A549 (cell line): ENCODE data around the gene MRPS14. TPM values are rescaled to one million over a fixed set of nuclear protein-coding genes. Genes with fewer than 3 reads are reported as not detected.
A peak's percentile ranks its signal among the peaks of the same experiment; 100 is the strongest.

Experiments used
- ATAC-seq, 2 experiments: fragments of 200-7000 bp in 1 of 2; fragments of >200 bp in 1 of 2; cut with Nextera tagmentation in 1 of 2; cut with Tn5 transposase in 1 of 2; 3 replicates each; pipeline versions ENCODE4 v1.8.0 to v1.9.1; 2018 to 2020; ENCODE audit warnings: mild to moderate bottlenecking in 1 of 2, moderate library complexity in 1 of 2
- CTCF ChIA-PET: fragments of 300-600 bp; sonication (Branson Sonifier 250); formaldehyde crosslinking; extraction: SDS; loops from one replicate; lab custom pipeline; 2021; ENCODE audit warnings: antibody characterized with exemption, inconsistent platforms; lab: Yijun Ruan, JAX
- POLR2A ChIA-PET: fragments of 350-600 bp; formaldehyde crosslinking; extraction: SDS; loops from one replicate; lab custom pipeline; 2021; ENCODE audit warnings: antibody characterized with exemption, inconsistent platforms; lab: Yijun Ruan, JAX
- DNase-seq, 2 experiments: peaks; one replicate each; pipeline versions ENCODE4 v3.0.0 to v3.0.0-alpha.2; 2011 to 2016; ENCODE audit warnings: low read depth in 1 of 2, low spot score in 1 of 2
- FAIRE-seq: peaks from 2 replicates; lab custom pipeline; 2011; peaks lifted over from hg19 to GRCh38; lab: Jason Lieb, UNC
- H3K27ac ChIP-seq, 2 experiments: fragments of >200 bp; sonication (Bioruptor Twin); formaldehyde crosslinking; 3 replicates each; pipeline ENCODE4 v1.5.1; 2016 to 2017
- H3K4me1 ChIP-seq: fragments of >200 bp; sonication (Bioruptor Twin); formaldehyde crosslinking; 3 replicates; pipeline ENCODE4 v1.6.1; 2016
- H3K4me2 ChIP-seq: fragments of >200 bp; sonication (Bioruptor Twin); formaldehyde crosslinking; 3 replicates; pipeline ENCODE4 v1.6.1; 2016
- H3K4me3 ChIP-seq: fragments of >200 bp; sonication (Bioruptor Twin); formaldehyde crosslinking; 3 replicates; pipeline ENCODE4 v1.5.1; 2016
- H3K9me3 ChIP-seq: fragments of >200 bp; sonication (Bioruptor Twin); formaldehyde crosslinking; 3 replicates; pipeline ENCODE4 v1.6.1; 2016
- BCL3 ChIP-seq: fragments of >200 bp; sonication (Bioruptor Twin); formaldehyde crosslinking; IDR thresholded peaks from 3 replicates; pipeline ENCODE4 v1.6.1; 2016
- CHD2 ChIP-seq: fragments of 150-350 bp; IDR thresholded peaks from 2 replicates; pipeline ENCODE4 v1.6.1; 2014; ENCODE audit warnings: low read length; ENCODE audit not compliant: partially characterized antibody
- E2F6 ChIP-seq: IDR thresholded peaks from 2 replicates; pipeline ENCODE4 v1.6.1; 2012; ENCODE audit warnings: low read depth, borderline replicate concordance
- EHMT2 ChIP-seq: fragments of 200-600 bp; sonication (generic); IDR thresholded peaks from 2 replicates; pipeline ENCODE4 v1.6.1; 2016; ENCODE audit warnings: antibody characterized with exemption, low read depth, mild to moderate bottlenecking, moderate library complexity
- FOSB ChIP-seq: fragments of 250-450 bp; sonication (Bioruptor Pico); IDR thresholded peaks from 2 replicates; pipeline ENCODE4 v1.5.0; 2020; ENCODE audit warnings: mild to moderate bottlenecking, moderate library complexity
- GATA3 ChIP-seq: IDR thresholded peaks from 2 replicates; pipeline ENCODE4 v1.6.1; 2012; ENCODE audit warnings: borderline replicate concordance
- HDAC2 ChIP-seq: fragments of 200-600 bp; sonication (generic); IDR thresholded peaks from 2 replicates; pipeline ENCODE4 v1.6.1; 2016
- HEYL ChIP-seq: fragments of 250-450 bp; sonication (Bioruptor Pico); IDR thresholded peaks from 2 replicates; pipeline ENCODE4 v1.8.0; 2021; ENCODE audit warnings: mild to moderate bottlenecking, moderate library complexity
- HMGXB4 ChIP-seq: fragments of 250-450 bp; sonication (Bioruptor Pico); IDR thresholded peaks from 2 replicates; pipeline ENCODE4 v1.5.0; 2021; ENCODE audit warnings: mild to moderate bottlenecking, moderate library complexity, borderline replicate concordance
- HOXB13 ChIP-seq: fragments of 250-450 bp; sonication (Bioruptor Pico); IDR thresholded peaks from 2 replicates; pipeline ENCODE4 v1.5.0; 2020; ENCODE audit warnings: low read depth, mild to moderate bottlenecking, moderate library complexity
- HOXB5 ChIP-seq: fragments of 250-450 bp; sonication (Bioruptor Pico); IDR thresholded peaks from 2 replicates; pipeline ENCODE4 v1.5.0; 2020; ENCODE audit warnings: mild to moderate bottlenecking, moderate library complexity
- JUN ChIP-seq, 2 experiments: fragments of >200 bp; sonication (Bioruptor Twin); formaldehyde crosslinking; IDR thresholded peaks; 2 replicates in 1 of 2; 3 replicates in 1 of 2; pipeline ENCODE4 v1.6.1; 2016 to 2017
- KDM5A ChIP-seq: fragments of 200-600 bp; sonication (generic); IDR thresholded peaks from 2 replicates; pipeline ENCODE4 v1.6.1; 2016; ENCODE audit warnings: antibody characterized with exemption, mild to moderate bottlenecking
- MAX ChIP-seq: IDR thresholded peaks from 2 replicates; pipeline ENCODE4 v1.6.1; 2012
- MYC ChIP-seq: IDR thresholded peaks from 2 replicates; pipeline ENCODE4 v1.6.1; 2012; ENCODE audit warnings: mild to moderate bottlenecking, inconsistent platforms, low read length, improper control_type of control experiment, borderline replicate concordance
- PBX3 ChIP-seq: IDR thresholded peaks from 2 replicates; pipeline ENCODE4 v1.6.1; 2012
- PHF8 ChIP-seq: fragments of 200-600 bp; sonication (generic); IDR thresholded peaks from 2 replicates; pipeline ENCODE4 v1.6.1; 2016; ENCODE audit warnings: low read depth, mild to moderate bottlenecking, antibody characterized with exemption, moderate library complexity, borderline replicate concordance
- POLR2A ChIP-seq: IDR thresholded peaks from 2 replicates; pipeline ENCODE4 v1.6.1; 2012; ENCODE audit warnings: mild to moderate bottlenecking, low read length
- POLR2AphosphoS2 ChIP-seq: conservative IDR thresholded peaks from 2 replicates; pipeline ENCODE4 v1.6.1; 2012; ENCODE audit warnings: low read length, improper control_type of control experiment, inconsistent platforms
- REST ChIP-seq: fragments of 200-600 bp; sonication (generic); IDR thresholded peaks from 2 replicates; pipeline ENCODE4 v1.6.1; 2016; ENCODE audit warnings: antibody characterized with exemption, mild to moderate bottlenecking, moderate library complexity
- RFX5 ChIP-seq: fragments of 450-650 bp; IDR thresholded peaks from 2 replicates; pipeline ENCODE4 v1.7.1; 2014; ENCODE audit warnings: antibody characterized with exemption, mild to moderate bottlenecking, moderate library complexity
- SMC3 ChIP-seq: fragments of >200 bp; sonication (Bioruptor Twin); formaldehyde crosslinking; IDR thresholded peaks from 3 replicates; pipeline ENCODE4 v1.6.1; 2018; ENCODE audit warnings: inconsistent platforms
- SREBF2 ChIP-seq: fragments of 450-650 bp; IDR thresholded peaks from 2 replicates; pipeline ENCODE4 v1.6.1; 2014; ENCODE audit warnings: mild to moderate bottlenecking, moderate library complexity
- ZC3H11A ChIP-seq: fragments of 450-650 bp; IDR thresholded peaks from 2 replicates; pipeline ENCODE4 v1.6.1; 2014; ENCODE audit warnings: antibody characterized with exemption, mild to moderate bottlenecking
- ZNF302 ChIP-seq: fragments of 250-450 bp; sonication (Bioruptor Pico); IDR thresholded peaks from 2 replicates; pipeline ENCODE4 v1.9.0; 2021; ENCODE audit warnings: inconsistent platforms, mild to moderate bottlenecking, moderate library complexity
- WGBS: methylation state at CpG from one replicate; pipeline ENCODE4 v1.1.6; 2017; ENCODE audit errors: missing lambda C conversion rate; 5-methylcytosine and 5-hydroxymethylcytosine counted together
- polyA minus RNA-seq: library from RNA; depleted of rRNA, polyadenylated mRNA; stranded (reverse); fragments of >200 nt; gene quantifications from 2 replicates; pipeline ENCODE4 v1.2.3, GENCODE V29; 2011; rRNA and poly(A)+ RNA removed
- polyA plus RNA-seq, 4 experiments: library from polyadenylated mRNA; depleted of rRNA in 3 of 4; stranded (reverse); fragments of >200 nt; fragmentation: RNase III in 1 of 4; extraction: RNeasy Plus Mini Kit Qiagen cat#74134 plus additional on column Dnase treatment in 1 of 4; gene quantifications; 2 replicates in 3 of 4; 3 replicates in 1 of 4; pipeline ENCODE4 v1.2.3, GENCODE V29; 2011 to 2017

Gene MRPS14
- polyA plus RNA-seq (2011; rRNA removed) (40.9 and 45.1 TPM in 2 replicates), polyA plus RNA-seq (2017; fragmentation: RNase III; extraction: RNeasy Plus Mini Kit Qiagen cat#74134 plus additional on column Dnase treatment) (18.9 to 20.0 TPM (median 19.5 TPM) in 3 replicates), polyA minus RNA-seq (12.7 and 14.2 TPM in 2 replicates)
- 17.4 and 18.6 TPM in 2 replicates for polyA plus RNA-seq (2012; cell fraction: cytosol; rRNA removed)
- 7.7 and 14.1 TPM in 2 replicates for polyA plus RNA-seq (2012; cell fraction: nucleus; rRNA removed)

- DNase-seq (peak; percentile 95 to 99), ATAC-seq (peak; percentile 96 to 98), FAIRE-seq (peak; percentile 67)
- peak within 1 kb of the TSS; percentile 79 to 90 for H3K27ac ChIP-seq
- H3K4me1 ChIP-seq, result peaks cover 8% of the 10 kb centered on the region; the same call in 1 of the 3 replicates
- H3K4me2 ChIP-seq, result peak within 1 kb of the TSS; percentile 74
- 4% methylated on average over 36 of the region's 42 CpGs for WGBS
- ChIA-PET POLR2A (interaction anchor here (0.5 to 2.4 kb wide), 15 partner anchors 9 to 1184 kb away, joined by 3 to 75 read pairs (median 5); partner anchors contain the start of gene CACYBP), CTCF (interaction anchor here (0.6 to 2.5 kb wide), 6 partner anchors 9 to 260 kb away, joined by 3 to 10 read pairs (median 4); no protein-coding TSS in a partner anchor)
- no peaks in the 10 kb centered on the region for H3K9me3 ChIP-seq
- TF ChIP-seq POLR2AphosphoS2 (no peak), HDAC2 (no peak; the same call in 1 of the 2 replicates), MAX (peak; percentile 84), SMC3 (no peak), KDM5A (peak; percentile 98), BCL3 (peak; percentile 57; the same call in 1 of the 3 replicates), FOSB (CRISPR knock-in tag) (no peak), POLR2A (peak; percentile 70), ZC3H11A (no peak), RFX5 (0 out of 2 replicates have a peak, but pooled peaks have one; percentile 34), REST (peak; percentile 68), HOXB13 (CRISPR knock-in tag) (no peak), JUN (IDR thresholded peaks at IDR 0.05) (peak; percentile 72 to 89), ZNF302 (CRISPR knock-in tag) (no peak), PHF8 (peak; percentile 72; the same call in 1 of the 2 replicates), CHD2 (peak; percentile 89), HEYL (no peak), EHMT2 (no peak), GATA3 (peak; percentile 20; the same call in 1 of the 2 replicates), HOXB5 (CRISPR knock-in tag) (0 out of 2 replicates have a peak, but pooled peaks have one; percentile 21), MYC (peak; percentile 70; the same call in 1 of the 2 replicates), HMGXB4 (CRISPR knock-in tag) (peak; percentile 35; the same call in 1 of the 2 replicates), SREBF2 (no peak), E2F6 (no peak), PBX3 (0 out of 2 replicates have a peak, but pooled peaks have one; percentile 18)
- peak within 1 kb of the TSS; percentile 65 for H3K4me3 ChIP-seq
Measured at GRCh38 chr1:175023043-175023921, at the start of gene MRPS14. Gene MRPS14, minus strand, starts transcription at chr1:175023425. Its CDS starts 17 bp downstream, at chr1:175023408.
